Activated CD4-positive, alpha-beta T cell treated with anti-CD3 and anti-CD28 coated beads, Interleukin-2, Interleukin-4, amounts not matched to agents 100 ng/mL and 50 ng/mL, durations not matched to agents 16 hours and 8 hours (primary cell): ENCODE data around the gene DYSF.
A peak's percentile ranks its signal among the peaks of the same experiment; 100 is the strongest.

Experiments
- DNase-seq: peaks from one replicate; pipeline ENCODE4 v3.0.0-alpha.2; 2020; ENCODE audit warnings: low spot score

Gene DYSF

GRCh38 chr2:71602581-71602980, 149.2 kb downstream of the DYSF start:
- DNase-seq, result no peak

- DNase-seq, result no peak
These were observed 150.0 kb downstream of the DYSF start for GRCh38 chr2:71603311-71603811.

- no peak for DNase-seq
These were observed 150.7 kb downstream of the DYSF start for GRCh38 chr2:71603851-71604725.

- DNase-seq, result no peak
These were observed 151.4 kb downstream of the DYSF start for GRCh38 chr2:71604726-71605120.

DNA sequence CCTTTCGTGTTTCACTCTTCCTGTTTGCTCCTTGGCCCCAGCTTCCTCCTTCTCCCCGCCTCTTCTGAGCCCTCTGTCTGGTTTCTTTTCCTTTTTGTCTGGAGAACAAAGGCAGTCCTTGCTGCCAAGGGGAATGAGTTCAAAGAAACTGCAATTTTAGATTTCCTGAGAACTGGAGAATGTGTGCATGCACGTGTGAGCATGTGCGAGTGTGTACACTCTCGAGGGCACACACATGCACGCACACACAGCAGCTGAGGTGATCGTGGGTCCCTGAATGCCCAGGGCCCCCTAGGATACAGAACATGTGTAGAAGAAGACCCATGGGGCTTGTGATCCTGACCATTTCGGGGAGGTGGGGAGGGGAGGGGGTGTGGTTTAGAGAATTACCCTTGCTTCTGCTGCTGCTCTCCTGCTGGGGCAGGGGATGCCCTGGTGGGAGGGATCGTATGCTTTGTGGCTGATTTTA, 151.8 kb downstream of the DYSF start:
- no peak for DNase-seq

DNA sequence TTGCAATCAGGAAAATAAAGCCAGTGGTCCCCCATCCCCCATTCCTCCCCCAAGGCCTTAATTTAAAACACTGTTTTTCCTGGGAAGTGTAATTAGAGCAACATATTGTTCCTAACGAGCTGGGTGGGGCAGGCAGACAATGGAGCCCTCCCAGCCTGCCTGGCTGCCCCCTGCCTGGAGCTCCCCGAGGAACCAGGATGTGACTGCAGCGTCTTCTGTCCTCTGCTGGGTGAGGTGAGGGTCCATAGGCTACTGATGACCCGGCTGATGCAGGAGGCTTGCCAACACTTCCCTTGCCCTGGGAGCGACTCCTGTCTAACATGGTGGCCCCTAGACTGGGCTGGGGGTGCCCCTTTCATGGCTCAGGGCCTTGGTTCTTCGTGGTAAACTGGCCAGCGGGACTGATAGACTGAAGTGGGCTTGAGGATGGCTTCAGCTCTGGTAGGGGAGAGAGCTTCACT, 152.4 kb downstream of the DYSF start:
- DNase-seq, result no peak

DNA sequence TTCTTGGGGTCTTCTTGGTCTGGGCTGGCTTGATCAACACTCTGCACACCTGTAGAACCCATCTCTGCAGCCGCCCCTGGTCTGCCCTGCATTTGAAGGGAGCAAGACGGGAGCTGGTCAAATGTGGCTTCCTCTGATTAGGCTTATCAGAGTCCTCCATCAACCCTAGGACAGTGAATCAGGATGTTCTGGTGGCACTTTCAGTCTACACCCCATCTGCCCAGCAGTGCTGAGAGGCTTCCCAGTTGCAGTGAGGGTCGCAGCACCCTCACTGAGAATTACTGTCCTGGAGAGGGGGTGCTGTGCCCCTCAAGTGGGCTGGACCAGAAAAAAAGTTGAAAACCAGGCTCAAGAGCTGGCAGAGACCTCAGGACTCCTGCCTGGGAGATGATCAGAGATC, 152.9 kb downstream of the DYSF start:
- no peak for DNase-seq

- no peak for DNase-seq
These were observed 154.0 kb downstream of the DYSF start for GRCh38 chr2:71607151-71607889.

- DNase-seq, result no peak
These were observed 154.7 kb downstream of the DYSF start for GRCh38 chr2:71608034-71608433.

DNA sequence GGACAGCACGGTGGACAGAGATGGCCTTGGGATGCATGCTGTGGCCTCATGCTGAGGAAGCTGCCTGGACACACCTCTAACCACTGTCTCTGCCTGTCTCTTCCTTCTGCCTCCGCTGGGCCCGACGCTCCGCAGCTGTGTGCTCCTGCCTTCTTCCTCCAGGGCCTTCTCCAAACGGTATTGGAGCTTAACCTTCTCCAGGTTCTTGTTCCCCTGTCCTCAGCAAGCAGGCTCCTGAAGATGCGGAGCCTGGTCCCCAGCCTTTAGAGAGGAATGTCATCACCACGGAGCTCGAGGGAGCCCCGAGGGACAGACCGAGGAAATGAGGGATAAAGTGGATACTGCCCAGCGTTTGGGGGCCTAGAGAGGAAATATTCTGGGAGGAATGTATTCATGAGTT, 155.1 kb downstream of the DYSF start:
- no peak for DNase-seq

DNA sequence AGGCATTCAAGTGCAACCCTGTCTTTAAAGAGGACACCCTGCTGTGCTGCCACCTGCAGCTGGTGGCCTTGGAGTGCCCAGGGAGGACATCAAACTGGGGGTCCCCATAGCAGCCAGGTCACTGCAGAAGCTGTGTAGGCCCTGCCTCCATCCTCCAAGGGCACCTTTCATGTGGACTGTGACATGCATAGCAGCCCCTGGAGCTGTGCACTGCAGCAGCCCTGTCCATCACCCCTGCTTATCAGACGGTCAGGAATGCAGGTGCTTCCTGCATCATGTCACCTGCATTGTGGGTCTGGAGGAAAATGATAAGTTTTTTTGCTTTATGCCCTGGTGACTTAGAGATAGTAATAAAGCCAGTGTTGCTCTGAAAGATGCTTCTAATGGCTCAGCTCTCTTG, 155.7 kb downstream of the DYSF start:
- no peak for DNase-seq

DNA sequence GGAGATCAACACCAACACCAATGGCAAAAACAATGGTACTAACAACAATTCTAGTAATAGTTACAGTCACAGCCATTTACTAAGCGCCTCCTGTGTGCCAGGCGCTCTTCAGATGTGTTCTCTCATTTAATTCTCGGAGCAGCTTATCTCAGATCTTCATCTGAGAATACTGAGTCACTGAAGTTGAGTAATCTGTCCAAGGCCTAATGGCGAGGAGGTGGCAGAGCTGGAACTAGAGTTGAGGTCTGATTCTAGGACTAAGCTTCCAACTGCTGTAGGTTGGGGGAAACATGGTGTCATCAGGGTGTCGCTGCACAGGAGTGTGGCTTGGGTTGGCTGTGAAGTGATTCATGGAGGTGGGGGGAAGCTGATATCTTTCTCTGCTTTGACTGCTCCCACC, 156.1 kb downstream of the DYSF start:
- DNase-seq, result no peak

GRCh38 chr2:71609958-71610357, 156.6 kb downstream of the DYSF start:
- DNase-seq, result peak; percentile 11

- no peak for DNase-seq
These were observed 157.3 kb downstream of the DYSF start for GRCh38 chr2:71610671-71611070.

GRCh38 chr2:71611247-71611646, 157.9 kb downstream of the DYSF start:
- DNase-seq, result no peak

DNA sequence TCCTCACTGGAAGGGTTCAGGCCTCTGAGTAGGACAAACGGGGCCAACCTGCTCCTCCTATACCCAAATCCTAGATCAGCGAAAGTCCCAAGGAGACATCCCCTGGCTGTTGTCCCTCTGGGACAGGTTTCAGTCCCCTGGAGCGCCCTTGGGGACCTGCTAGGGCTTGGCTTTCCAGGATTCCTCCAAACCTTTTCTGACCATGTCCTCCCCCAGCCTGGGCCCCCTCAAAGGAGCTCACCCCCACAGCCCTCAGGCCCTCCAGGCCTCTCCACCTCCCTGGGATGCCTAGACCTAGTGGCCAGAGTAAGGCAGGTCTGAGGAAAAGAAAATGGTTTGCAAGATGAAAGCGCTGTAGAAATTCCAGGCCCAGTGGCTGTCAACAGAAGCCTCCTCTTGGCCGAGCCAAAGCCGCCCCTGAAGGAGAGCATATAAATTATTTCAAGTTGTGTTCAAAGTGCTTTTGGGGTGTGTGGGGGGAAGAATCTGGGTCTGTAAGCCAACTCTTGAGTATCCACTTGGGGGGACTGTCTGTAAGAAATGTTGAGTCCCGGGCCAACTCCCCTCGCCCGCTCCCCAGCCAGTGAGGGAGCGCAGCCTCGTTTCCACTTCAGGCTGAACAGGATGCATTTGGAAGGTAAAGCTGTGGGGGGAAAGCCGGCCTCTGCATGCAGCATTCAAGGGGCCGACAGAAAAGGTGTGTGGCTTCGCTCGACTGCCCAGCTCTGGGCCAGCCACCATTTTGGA, 158.6 kb downstream of the DYSF start:
- DNase-seq, result no peak

GRCh38 chr2:71612581-71613402, 159.4 kb downstream of the DYSF start:
- DNase-seq, result no peak

DNA sequence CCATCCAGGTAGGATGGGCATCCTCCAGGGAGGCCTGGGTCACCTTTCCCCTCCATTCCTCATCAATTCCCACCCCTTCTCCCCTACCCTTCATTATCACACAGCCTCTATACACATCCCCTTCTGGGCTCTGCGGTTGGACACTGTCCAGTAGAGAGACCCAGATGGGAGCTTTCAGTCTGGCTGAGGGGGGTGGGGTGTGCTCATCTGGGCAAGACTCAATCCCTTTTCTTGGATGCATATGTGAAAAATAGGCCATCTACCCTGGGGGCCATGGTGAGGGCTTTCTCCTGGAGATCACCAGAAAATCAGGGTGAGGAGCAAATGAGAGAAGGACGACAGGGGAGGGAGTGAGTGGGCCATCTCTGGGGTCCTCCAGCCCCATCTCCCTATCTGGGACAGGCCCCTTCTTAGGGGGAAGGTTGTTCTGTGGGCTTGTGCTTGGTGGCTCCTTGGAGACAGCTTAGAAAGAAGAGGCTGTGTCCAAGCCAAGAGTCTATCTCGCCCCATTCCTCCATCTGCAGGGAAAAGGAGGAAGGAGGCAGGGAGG, 160.1 kb downstream of the DYSF start:
- DNase-seq, result no peak

GRCh38 chr2:71613953-71614925, 160.9 kb downstream of the DYSF start:
- no peak for DNase-seq
